Measurements from ENCODE around the gene COX4I2.

- no peak for TF ChIP-seq CTCF (conservative IDR thresholded peaks at IDR 0.05; ENCODE audit: low read length)
- TF ChIP-seq EZH2phosphoT487 (IDR thresholded peaks at IDR 0.05; ENCODE audit: borderline replicate concordance, low read depth, low read length): no peak
These were observed 20.1 kb upstream of the COX4I2 start for GRCh38 chr20:31617432-31618104.

Measured in OCI-LY7 (cell line).